Breast epithelium (tissue), 3 donors: ENCODE results near the gene ANKRD24.

Experiments used
- CTCF ChIP-seq, 3 donors: fragments of 450-650 bp; IDR thresholded peaks; one replicate each; pipeline ENCODE4 v1.5.1; 2016 to 2017; ENCODE audit warnings: antibody characterized with exemption in 3 of 3, mild to moderate bottlenecking in 3 of 3, moderate library complexity in 3 of 3
- POLR2A ChIP-seq: fragments of 450-650 bp; IDR thresholded peaks from one replicate; pipeline ENCODE4 v1.6.1; 2016; ENCODE audit warnings: antibody characterized with exemption, mild to moderate bottlenecking, moderate library complexity

- TF ChIP-seq CTCF (IDR thresholded peaks at IDR 0.05) (no peak), POLR2A (no peak)
Measured at GRCh38 chr19:4171676-4172075, 10.8 kb upstream of the ANKRD24 start.
